ENCODE results near the gene CBX3. TPM values are rescaled to one million over a fixed set of nuclear protein-coding genes. Genes with fewer than 3 reads are reported as not detected.

Gene CBX3
- total and polyA plus RNA-seq, 2 experiments from 2014 or later, result 236 to 249 TPM

DNA sequence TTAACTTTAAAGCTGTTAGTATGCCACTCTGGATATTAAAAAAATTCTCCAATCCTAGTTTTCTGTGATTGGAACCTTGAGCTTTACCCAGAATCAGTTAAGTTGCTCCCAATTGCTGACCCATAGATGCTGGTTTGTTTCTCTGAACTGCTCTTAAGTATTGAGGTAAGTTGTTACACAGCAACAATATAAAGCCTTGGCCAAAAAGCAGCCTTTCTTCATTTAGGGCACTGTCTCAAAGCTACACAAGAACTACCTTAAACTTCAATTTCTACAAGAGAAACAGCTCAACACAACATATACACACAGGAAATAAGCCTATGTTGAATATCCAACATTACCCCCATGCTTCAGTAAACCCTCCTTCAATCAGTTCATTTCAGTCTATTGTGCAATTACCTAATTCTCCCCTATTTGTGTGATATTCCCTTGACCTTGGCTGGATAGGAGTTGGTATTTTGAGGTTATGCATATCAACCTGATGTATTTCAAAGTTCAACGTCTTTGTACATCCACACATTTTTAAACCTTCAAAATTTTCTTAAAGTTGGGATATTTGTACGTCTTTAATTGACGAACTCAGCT lies 12.5 kb upstream of the CBX3 start (continued):
- TF ChIP-seq ZNF462 (CRISPR knock-in tag; IDR thresholded peaks at IDR 0.05) (no peak), ZNF331 (CRISPR knock-in tag; IDR thresholded peaks at IDR 0.05; ENCODE audit: low read depth) (no peak), NANOG (IDR thresholded peaks at IDR 0.05; ENCODE audit: borderline replicate concordance) (no peak), STAT1 (IDR thresholded peaks at IDR 0.05; ENCODE audit: unreplicated experiment) (no peak), ZNF114 (CRISPR knock-in tag; IDR thresholded peaks at IDR 0.05) (no peak), POLR2AphosphoS5 (IDR thresholded peaks at IDR 0.05; ENCODE audit: low read depth) (no peak), EZH2phosphoT487 (IDR thresholded peaks at IDR 0.05; ENCODE audit: unreplicated experiment) (no peak), EZH2 (IDR thresholded peaks at IDR 0.05; ENCODE audit: low read depth, unreplicated experiment) (no peak)

DNA sequence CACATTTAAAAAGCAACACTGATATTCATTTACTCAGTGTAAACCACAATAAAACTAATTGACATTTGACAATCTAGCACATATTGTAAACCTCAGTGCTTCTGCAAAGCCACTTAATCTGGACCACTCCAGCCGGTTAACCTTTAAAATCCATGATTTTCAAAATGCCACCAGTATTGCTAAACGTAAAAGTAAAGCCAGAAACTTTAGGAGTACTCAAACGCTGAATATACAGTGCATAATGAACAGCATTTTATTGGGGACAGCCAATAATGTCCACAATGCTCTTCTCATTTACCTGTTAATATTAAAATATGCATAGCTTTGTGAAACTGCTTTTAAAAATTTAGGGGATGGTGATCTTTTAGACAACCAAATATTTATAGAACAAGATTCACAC lies 11.8 kb upstream of the CBX3 start:
- H3F3A ChIP-seq (replicated peaks; ENCODE audit: low read depth), result peaks cover 76% of the 10 kb centered on the region
- H3K9me3 Mint-ChIP-seq, result no peaks in the 10 kb centered on the region; the same call in 2 of the 3 replicates
- H3K4me3 Mint-ChIP-seq, result no peak overlapping the region; the same call in 2 of the 3 replicates
- peaks cover 57% of the 10 kb centered on the region for H3K36me3 ChIP-seq (ENCODE audit: insufficient read depth)
- DNase-seq (ENCODE audit: low spot score) (no peak), ATAC-seq (no peak)
- H3K27me3 Mint-ChIP-seq (ENCODE audit: insufficient read depth, low read depth, poor library complexity), result peaks cover 69% of the 10 kb centered on the region
- peak overlapping the region; percentile 8; the same call in 1 of the 2 replicates for H3K27ac Mint-ChIP-seq
- H3K4me3 ChIP-seq, result no peak overlapping the region
- no peak overlapping the region for H2AFZ ChIP-seq
- no peak overlapping the region for H3K4me2 ChIP-seq
- H3K79me2 ChIP-seq (replicated peaks; ENCODE audit: insufficient read depth), result peaks cover 34% of the 10 kb centered on the region
- peaks cover 71% of the 10 kb centered on the region for H3K4me1 Mint-ChIP-seq
- H3K9me2 ChIP-seq (ENCODE audit: insufficient read depth), result no peaks in the 10 kb centered on the region
- H3K27ac ChIP-seq (ENCODE audit: low read depth), result peak overlapping the region; percentile 89
- peaks cover 5% of the 10 kb centered on the region; the same call in 1 of the 2 replicates for H3K4me1 ChIP-seq (ENCODE audit: insufficient read depth)
- H3K36me3 Mint-ChIP-seq (ENCODE audit: low read depth), result peaks cover 88% of the 10 kb centered on the region
- no peak for TF ChIP-seq EZH2phosphoT487 (IDR thresholded peaks at IDR 0.05; ENCODE audit: unreplicated experiment)
- TF ChIP-seq POLR2AphosphoS5 (IDR thresholded peaks at IDR 0.05; ENCODE audit: low read depth), result 0 out of 2 replicates have a peak, but pooled peaks have one; percentile 19
- TF ChIP-seq ZNF331 (CRISPR knock-in tag; IDR thresholded peaks at IDR 0.05; ENCODE audit: low read depth), result no peak
- no peak for TF ChIP-seq STAT1 (IDR thresholded peaks at IDR 0.05; ENCODE audit: unreplicated experiment)
- TF ChIP-seq ZNF114 (CRISPR knock-in tag; IDR thresholded peaks at IDR 0.05), result no peak
- TF ChIP-seq NANOG (IDR thresholded peaks at IDR 0.05; ENCODE audit: borderline replicate concordance), result no peak
- H4K20me1 ChIP-seq (replicated peaks; ENCODE audit: insufficient read depth), result peaks cover 38% of the 10 kb centered on the region
- H3K27me3 ChIP-seq (ENCODE audit: insufficient read depth), result no peaks in the 10 kb centered on the region

All from GM23338 (cell line).